ENCODE data around the gene ACSM4.
"Not testable (repeated sequence)": the region's sequence is repeated elsewhere in the genome, so short reads cannot be mapped to it uniquely, and the experiment has no call there.

ACSM4 gene

DNA sequence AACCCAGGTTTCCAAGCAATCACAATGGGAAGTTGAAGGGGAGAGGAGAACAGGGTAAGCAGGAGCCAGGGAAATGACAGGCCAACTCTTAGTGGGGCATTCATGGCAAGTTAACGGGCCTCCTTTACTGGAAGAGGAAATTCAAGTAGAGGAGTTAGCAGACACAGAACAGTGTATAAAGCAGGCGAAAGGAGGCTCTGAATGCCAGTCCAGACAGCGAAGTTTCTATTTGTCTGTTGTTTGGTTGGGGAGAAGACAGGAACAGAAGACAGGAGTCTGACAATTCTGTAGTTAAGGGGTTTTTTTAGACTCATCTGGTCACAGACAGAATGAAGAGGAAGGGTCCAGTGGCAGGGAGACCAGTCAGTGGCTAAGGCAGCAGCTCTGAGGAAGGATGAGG lies at the start of gene ACSM4:
TSS of gene ACSM4 (plus strand) at position 301 of the 400 bp plus-strand sequence. CDS start 260 bp downstream, outside the sequence.
- DNase-seq = no peak

- DNase-seq = no peak
These were observed 44.8 kb upstream of the ACSM4 start for GRCh38 chr12:7259060-7259459.

- no peak for DNase-seq
These were observed 39.3 kb upstream of the ACSM4 start for GRCh38 chr12:7264538-7264937.

- DNase-seq = no peak
These were observed 38.6 kb upstream of the ACSM4 start for GRCh38 chr12:7265251-7265650.

DNA sequence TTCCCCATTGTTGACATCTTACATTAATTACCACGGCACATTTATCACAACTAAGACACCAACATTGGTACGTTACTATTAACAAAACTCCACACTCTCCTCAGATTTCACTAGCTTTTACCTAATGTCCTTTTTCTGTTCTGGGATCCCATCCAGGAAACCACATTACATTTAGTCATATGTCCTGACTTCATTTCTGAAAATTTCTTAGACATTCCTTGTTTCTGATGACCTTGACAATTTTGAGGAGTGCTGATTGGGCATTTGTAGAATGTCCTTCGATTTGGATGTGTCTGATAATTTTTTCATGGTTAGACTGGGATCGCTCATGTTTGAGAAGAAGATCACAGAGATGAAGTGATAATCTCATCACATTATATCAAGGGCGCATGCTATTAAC lies 34.6 kb upstream of the ACSM4 start:
- no peak for DNase-seq

DNA sequence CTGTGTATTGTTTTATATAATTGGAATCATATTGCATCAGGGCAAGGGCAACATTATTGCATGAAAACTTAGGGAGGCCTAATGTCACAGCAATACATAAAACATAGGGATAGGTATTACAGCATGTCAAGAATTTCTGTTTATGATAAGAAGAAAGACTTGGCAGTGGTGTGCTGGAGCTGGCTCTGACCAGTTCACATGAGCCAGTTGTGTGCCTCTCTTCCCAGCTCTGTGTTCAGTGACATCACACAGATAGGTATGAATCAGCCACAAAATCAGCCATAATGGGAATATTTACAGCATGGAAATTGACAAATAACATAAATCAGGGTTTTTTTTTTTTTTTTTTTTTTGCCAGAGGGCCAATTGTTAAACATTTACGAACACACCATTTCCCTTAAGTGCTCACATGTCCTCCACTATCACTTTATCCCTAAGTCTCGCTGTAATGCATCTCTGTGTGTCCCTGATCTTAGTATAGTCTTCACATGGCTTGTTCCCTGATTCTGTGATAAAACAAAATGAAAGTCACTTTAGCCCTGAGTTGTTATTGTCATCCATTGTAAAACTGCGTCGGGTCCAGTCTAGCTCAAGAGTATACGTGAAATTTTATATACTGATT lies 31.9 kb upstream of the ACSM4 start:
- no peak for DNase-seq

- not testable (repeated sequence) for DNase-seq
These were observed 28.4 kb upstream of the ACSM4 start for GRCh38 chr12:7275482-7275881.

DNA sequence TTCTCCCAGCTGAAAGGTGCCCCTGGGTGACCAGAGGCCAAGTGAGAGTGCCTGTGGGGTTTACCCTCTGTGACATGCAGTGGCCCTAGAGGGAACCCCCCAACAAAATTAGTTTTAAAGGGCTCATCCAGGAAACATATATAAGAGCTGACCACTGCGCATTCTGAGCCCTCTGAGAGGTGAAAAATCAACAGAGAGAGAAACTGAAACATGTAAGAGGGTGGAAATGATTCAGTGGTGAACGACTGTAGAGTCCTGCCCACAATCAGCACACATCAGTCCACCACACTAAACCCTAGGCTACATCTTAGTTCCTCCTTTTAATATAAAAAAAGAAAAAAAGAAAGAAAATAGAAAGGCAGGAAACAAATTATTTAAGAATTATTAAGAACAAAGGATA lies 21.0 kb upstream of the ACSM4 start:
- no peak for DNase-seq

DNA sequence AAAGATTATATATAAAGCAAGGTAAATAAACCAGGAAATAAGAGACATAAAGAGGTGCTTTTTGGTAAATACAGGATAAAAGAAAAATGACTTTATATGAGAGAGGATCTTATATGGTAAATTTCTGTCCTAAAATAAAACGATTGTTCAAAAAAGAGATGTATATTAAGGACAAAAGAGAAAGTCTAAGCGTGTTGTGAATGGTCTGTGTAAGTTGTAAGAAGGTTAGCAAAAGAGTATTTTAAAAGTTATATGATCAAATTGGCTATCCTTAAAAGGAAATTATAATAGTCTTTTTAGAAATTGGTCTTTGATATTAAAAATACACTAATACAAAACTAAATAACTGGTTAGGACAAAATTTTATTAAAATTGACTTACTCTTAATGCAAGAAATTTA lies 14.1 kb upstream of the ACSM4 start:
- no peak for DNase-seq

DNA sequence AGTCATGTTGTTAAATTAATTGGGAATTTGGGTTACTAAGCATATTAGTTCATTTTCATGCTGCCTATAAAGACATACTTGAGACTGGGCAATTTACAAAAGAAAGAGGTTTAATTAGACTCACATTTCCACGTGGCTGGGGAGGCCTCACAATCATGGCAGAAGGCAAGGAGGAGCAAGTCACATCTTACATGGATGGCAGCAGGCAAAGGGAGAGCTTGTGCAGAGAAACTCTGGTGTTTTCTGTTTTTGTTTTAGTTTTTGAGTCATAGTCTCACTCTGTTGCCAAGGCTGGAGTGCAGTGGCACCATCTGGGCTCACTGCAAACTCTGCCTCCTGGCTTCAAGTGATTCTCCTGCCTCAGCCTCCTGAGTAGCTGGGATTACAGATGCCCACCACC lies 13.3 kb upstream of the ACSM4 start:
- DNase-seq = not testable (repeated sequence)

GRCh38 chr12:7292300-7292699 lies 11.6 kb upstream of the ACSM4 start:
- DNase-seq = no peak

DNA sequence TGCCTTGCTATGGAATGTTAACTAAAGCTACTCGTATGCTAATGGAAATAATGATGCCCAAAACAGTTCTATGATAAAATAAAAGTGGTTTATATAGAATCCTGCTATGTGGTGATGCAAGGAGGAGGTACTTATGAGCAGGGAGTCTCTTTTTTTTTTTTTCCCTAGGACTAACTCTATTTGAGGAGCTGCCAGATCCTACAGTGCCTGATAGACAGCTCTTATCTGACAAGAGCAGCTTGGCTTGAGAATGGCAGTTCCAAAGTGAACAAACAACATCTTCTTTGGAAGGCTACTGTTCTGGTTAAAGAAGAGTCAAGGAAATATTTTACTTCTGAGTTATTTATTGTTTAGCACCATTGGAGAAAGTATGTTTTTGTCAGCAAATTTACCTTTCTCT lies 10.2 kb upstream of the ACSM4 start:
- no peak for DNase-seq

- no peak for DNase-seq
These were observed 8.3 kb upstream of the ACSM4 start for GRCh38 chr12:7295529-7295928.

GRCh38 chr12:7297865-7298264 lies 6.0 kb upstream of the ACSM4 start:
- DNase-seq = no peak

GRCh38 chr12:7302266-7302986 lies 1.4 kb upstream of the ACSM4 start:
- DNase-seq = no peak

- DNase-seq = no peak
These were observed 642 bp upstream of the ACSM4 start for GRCh38 chr12:7303230-7303629.

DNA sequence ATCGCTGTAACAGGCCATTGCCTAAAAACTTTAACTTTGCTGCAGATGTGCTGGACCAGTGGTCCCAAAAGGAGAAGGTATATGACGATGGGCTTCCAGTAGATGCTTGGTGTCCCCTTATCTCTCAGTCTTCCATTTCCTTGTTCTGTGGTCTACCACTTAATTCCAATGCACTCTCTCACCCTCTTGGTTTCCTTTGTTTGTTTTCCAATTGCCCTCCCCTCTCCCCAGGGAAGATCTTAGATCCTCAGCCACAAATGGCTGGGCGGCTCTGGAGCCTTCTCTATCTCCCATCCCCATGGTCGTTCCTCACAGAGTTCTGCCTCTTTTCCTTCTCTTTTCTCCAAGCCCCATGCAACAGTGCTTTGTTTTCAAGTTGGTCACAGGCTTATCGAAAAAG lies 584 bp downstream of the ACSM4 start:
- DNase-seq = no peak

DNA sequence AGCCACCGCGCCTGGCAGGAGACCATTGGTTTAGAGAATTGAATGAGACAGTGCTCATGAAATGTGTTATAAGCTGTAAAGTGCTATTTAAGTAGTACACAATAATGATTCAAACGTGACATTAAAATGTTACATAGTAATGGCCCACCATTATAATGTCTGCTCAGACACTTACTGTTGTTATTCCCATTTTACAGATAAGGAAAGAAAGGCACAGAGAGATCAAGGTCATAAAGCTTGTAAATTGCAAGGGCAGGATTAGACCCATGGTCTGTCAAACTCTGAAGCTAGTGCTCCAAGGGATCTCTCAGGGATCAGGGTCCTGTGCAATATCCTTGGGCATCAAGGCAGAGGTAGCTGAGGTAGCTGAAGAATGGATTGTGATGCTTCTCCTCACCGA lies 6.2 kb downstream of the ACSM4 start:
- no peak for DNase-seq

- no peak for DNase-seq
These were observed 16.1 kb downstream of the ACSM4 start for GRCh38 chr12:7319930-7320329.

- no peak for DNase-seq
These were observed 17.8 kb downstream of the ACSM4 start for GRCh38 chr12:7321624-7322023.

DNA sequence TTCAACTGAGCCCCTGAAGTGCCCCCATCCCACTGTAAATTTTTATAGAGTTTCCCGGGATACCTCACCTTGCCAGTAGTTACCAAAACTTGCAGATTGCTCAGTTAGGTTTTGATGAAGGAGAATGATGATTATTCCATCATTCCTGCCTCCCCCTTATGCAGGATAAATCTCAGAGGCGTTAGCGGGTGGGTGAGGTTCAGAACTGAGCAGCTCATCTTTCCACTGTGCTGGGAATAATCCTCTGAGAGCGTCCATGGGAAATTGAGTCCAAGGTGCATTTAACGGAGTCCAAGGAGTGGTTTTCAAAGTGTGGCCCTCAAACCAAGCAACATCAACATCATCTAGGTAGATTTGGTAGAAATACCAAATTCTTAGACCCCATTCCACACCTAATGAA lies 18.7 kb downstream of the ACSM4 start:
- no peak for DNase-seq

- DNase-seq = no peak
These were observed 20.3 kb downstream of the ACSM4 start for GRCh38 chr12:7324176-7324575.

- no peak for DNase-seq
These were observed 24.0 kb downstream of the ACSM4 start for GRCh38 chr12:7327918-7328317.

- DNase-seq = not testable (repeated sequence)
These were observed 33.9 kb downstream of the ACSM4 start for GRCh38 chr12:7337790-7338189.

DNA sequence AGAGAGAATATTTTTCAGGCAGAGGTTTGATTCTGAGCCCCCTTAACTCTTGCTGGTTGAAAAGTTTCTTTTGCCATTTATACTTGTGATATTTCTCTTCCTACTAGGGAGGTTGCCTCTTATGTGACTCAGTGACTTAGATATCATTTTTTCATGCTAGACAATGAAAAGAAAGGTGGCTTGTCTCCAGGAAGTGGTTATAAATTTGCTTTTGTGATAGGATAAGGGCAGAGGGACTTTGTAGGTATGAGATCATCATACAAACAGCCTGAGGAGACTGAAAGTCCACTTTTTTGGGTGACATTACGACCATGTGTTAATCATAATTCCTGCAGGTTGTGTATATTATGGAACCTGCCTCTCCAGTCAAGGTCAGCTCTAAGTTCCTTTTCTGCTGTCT lies 35.8 kb downstream of the ACSM4 start:
- no peak for DNase-seq
